Measurements from ENCODE around the gene SLC29A1. TPM values are rescaled to one million over a fixed set of nuclear protein-coding genes. Genes with fewer than 3 reads are reported as not detected.
A peak's percentile ranks its signal among the peaks of the same experiment; 100 is the strongest.
"Not testable (repeated sequence)": the region's sequence is repeated elsewhere in the genome, so short reads cannot be mapped to it uniquely, and the experiment has no call there.

The SLC29A1 gene
- polyA plus RNA-seq (ENCODE audit: insufficient read depth in 1 of 5, insufficient read length in 5 of 5, low replicate concordance in 1 of 5), result 10 to 100 TPM; 21.9 to 33.2 (median 26.2) TPM
- long read RNA-seq, donor 1, partial matches to known transcripts, result 12 of 13 reads
- long read RNA-seq, donor 1, other reads (novel, unspliced or antisense), result 0 of 13 reads
- long read RNA-seq, donor 2, partial matches to known transcripts, result 0 of 3 reads
- long read RNA-seq, donor 2, other reads (novel, unspliced or antisense), result 0 of 3 reads
- long read RNA-seq, donor 3, partial matches to known transcripts, result 0 of 4 reads
- long read RNA-seq, donor 3, other reads (novel, unspliced or antisense), result 0 of 4 reads
- long read RNA-seq, donor 4, partial matches to known transcripts, result 0 of 3 reads
- long read RNA-seq, donor 4, other reads (novel, unspliced or antisense), result 0 of 3 reads
- long read RNA-seq, donor 5, partial matches to known transcripts, result 0 of 3 reads
- long read RNA-seq, donor 5, other reads (novel, unspliced or antisense), result 0 of 3 reads
- long read RNA-seq, donor 6, transcript SLC29A1-209 (13 exons, 2,318 nt), result major isoform, 7 of 10 reads
- long read RNA-seq, donor 6, partial matches to known transcripts, result 0 of 10 reads
- long read RNA-seq, donor 6, other reads (novel, unspliced or antisense), result 0 of 10 reads
- long read RNA-seq, donor 7, partial matches to known transcripts, result 0 of 2 reads
- long read RNA-seq, donor 7, other reads (novel, unspliced or antisense), result 0 of 2 reads
- long read RNA-seq, donor 8, partial matches to known transcripts, result 0 of 2 reads
- long read RNA-seq, donor 8, other reads (novel, unspliced or antisense), result 0 of 2 reads

DNA sequence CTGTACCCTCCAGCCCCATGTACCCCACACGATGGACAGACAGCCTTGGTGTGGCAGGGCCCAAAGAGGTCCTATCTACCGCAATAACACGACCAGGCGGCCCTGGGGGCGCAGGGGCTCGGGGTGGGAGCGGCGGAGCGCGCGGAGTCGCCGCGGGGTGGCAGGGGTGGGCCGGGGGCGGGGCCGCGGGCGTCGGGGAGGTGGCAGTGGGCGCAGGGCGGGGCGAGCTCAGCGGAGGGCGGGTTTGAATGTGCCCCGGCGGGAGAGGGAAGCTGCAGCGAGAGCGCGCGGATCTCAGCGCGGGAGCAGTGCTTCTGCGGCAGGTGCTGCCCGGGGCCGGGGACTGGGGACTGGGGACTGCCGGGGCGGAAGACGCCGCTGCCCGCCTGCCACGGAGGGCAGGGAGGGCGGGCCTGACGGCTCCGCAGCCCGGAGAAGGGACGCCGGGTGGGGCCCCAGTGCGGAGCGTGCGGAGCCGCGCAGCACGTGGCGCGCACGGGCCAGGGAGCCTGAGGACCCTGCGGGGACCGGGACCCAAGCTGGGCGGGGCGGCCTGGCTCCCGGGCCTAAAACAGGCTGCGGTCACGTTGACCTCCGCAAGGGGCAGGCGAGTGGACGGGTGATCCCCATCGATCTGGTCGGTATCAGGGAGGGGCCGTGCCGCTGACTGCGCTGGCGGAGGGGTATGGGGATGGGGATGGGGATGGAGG, at the start of gene SLC29A1:
Gene SLC29A1, plus strand, starts transcription at position 277 of the 710 bp plus-strand sequence. CDS start 3,719 bp downstream, outside the sequence.
- DNase-seq, result peak in 1 of 2 donors; percentile 53

- DNase-seq, result no peak
Observed at GRCh38 chr6:44176130-44176761, 47.1 kb upstream of the SLC29A1 start.

DNA sequence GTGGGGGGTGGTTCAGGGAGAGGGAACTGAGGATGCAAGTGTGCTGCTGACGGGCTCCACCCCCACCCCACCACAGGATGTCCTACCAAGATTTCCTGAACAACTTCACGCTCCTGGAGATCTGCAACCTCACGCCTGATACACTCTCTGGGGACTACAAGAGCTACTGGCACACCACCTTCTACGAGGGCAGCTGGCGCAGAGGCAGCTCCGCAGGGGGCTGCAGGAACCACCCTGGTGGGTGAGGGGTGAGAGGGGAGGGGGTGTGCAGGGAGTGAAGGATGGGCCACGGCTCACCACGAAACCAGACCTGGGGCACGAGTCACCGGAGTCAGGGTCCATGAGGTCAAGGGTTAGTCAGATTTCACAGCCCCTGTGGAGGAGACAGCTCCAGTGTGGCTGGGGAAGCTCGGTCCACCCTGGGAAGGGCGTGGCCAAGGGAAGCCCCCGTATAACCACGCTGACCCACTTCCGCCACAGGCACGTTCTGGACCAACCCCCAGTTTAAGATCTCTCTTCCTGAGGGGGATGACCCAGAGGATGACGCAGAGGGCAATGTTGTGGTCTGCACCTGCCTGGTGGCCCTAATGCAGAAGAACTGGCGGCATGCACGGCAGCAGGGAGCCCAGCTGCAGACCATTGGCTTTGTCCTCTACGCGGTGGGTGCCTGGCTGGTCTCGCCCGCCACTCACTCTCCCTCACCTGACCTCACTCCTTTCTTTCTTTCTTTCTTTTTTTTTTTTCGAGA, 46.5 kb upstream of the SLC29A1 start:
- no peak for DNase-seq

DNA sequence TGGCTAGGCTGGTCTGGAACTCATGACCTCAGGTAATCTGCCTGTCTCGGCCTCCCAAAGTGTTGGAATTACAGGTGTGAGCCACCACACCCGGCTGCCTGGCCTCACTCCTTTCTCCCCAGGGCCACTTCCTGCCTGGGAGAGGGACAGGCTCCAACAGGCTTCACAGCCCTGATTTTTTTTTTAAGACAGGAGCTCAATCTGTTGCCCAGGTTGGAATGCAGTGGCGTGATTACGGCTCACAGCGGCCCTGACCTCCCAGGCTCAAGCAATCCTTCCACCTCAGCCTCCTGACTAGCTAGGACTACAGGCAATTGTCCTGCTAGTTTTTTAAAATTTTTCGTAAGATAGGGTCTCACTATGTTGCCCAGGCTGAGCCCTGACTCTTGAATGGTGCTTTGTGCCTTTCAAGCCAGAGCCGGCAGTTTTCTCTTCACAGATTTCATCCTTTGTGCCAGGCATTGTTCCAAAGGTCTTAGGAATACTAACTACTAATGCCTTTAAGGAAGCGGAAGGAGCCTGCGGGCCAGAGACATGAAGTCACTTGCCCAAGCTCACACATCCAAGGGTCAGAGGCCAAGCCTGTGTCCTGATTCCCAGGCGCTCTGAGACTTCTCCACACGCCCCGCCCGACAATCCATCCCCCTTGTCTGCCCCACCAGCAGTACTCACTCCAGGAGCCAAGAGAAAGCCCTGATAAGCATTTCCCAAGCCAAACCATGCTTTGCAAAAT, 45.5 kb upstream of the SLC29A1 start:
- no peak for DNase-seq

DNA sequence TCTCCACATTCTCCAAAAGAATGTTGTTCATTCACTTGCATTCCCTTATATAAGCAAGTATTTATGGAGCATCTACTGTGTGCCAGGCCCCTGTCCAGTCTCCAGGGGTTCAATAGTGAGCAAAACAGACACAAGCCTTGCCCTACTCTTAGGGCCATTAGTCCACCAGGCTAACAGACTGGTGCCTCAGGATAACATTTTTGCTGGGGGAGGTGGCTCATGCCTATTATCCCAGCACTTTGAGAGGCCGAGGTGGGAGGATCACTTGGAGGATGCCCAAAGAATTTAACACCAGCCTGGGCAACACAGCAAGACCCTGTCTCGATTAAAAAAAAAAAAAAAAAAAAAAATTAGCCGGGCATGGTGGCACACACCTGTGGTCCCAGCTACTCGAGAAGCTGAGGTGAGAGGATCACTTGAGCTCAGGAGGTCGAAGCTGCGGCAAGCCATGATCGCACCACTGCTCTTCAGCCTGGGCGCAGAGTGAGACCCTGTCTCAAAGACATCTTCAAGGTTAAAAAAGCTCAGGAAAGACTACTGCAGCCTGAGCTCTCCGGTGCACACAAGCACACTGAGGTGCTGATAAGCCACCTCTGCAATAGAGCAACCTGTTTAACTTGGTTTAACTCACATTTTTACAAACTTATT, 44.8 kb upstream of the SLC29A1 start:
- no peak for DNase-seq

GRCh38 chr6:44179072-44179536, 44.3 kb upstream of the SLC29A1 start:
- no peak for DNase-seq

GRCh38 chr6:44179648-44180047, 43.7 kb upstream of the SLC29A1 start:
- DNase-seq, result no peak

GRCh38 chr6:44180406-44180805, 43.0 kb upstream of the SLC29A1 start:
- no peak for DNase-seq

- no peak for DNase-seq
Observed at GRCh38 chr6:44180886-44181285, 42.5 kb upstream of the SLC29A1 start.

- not testable (repeated sequence) for DNase-seq
Observed at GRCh38 chr6:44181784-44182183, 41.6 kb upstream of the SLC29A1 start.

DNA sequence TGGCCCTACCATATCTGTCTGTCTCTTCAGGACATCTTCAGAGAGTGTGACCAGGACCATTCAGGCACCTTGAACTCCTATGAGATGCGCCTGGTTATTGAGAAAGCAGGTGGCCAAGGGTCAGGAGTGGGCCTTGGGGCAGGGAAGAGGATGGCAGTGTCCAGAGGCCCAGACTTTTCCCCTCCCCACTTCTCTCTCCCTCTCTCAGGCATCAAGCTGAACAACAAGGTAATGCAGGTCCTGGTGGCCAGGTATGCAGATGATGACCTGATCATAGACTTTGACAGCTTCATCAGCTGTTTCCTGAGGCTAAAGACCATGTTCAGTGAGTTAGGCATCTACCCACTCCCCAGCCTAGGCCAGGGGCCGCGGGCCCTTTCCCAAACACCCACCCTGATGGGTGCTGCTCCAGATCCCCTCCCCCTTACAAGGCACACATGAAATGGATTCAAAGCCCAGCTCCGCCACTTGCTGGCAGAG, 40.4 kb upstream of the SLC29A1 start:
- DNase-seq, result no peak

DNA sequence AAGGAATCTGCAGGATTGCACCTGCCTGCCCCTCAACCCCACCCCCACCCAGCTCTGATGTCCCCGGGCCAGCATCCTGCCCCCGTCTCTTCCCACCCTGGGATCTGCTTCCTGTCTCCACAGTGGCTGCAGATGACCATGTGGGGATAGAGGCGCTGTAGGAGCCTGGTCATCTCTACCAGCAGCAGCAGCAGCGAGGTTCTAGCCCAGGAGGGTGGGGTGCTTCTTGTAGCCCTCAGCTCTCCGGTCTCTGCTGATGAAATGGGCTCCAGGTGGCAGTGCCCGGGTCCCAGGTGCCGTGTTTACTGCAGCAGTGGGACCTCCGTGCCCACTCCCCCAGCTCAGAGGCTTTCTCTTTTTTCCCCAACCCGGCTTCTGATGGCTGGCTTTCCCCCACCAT, 39.6 kb upstream of the SLC29A1 start:
- no peak for DNase-seq

DNA sequence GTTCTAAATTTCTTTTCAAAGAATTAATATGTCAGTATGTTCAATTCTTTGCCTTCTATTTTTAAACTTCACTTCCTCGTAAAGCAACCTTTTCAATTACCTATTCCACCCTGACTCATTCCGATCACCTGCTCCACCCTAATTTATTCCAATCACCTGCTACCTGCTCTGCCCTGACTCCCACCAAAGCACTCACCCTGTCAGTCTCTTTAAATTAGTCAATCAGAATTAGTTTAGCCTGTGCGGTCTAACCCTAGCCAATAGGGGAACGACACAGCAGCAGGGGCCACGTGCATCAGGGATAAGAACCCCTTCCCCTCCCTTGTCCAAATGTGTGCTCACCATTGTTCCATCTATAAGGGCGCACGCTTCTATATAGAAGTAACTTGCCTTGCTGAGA, 38.0 kb upstream of the SLC29A1 start:
- DNase-seq, result not testable (repeated sequence)

GRCh38 chr6:44185953-44186634, 37.3 kb upstream of the SLC29A1 start:
- DNase-seq, result no peak

- DNase-seq, result no peak
Observed at GRCh38 chr6:44186635-44187025, 36.8 kb upstream of the SLC29A1 start.

- DNase-seq, result no peak
Observed at GRCh38 chr6:44188819-44189218, 34.6 kb upstream of the SLC29A1 start.

- DNase-seq, result no peak
Observed at GRCh38 chr6:44189257-44189656, 34.1 kb upstream of the SLC29A1 start.

- DNase-seq, result no peak
Observed at GRCh38 chr6:44190715-44191114, 32.7 kb upstream of the SLC29A1 start.

All from right lung (tissue), 10 donors.